D721Med (cell line): ENCODE measurements around the gene VANGL1.

Experiments
- DNase-seq: peaks from one replicate; pipeline ENCODE4 v3.0.0; 2011; ENCODE audit warnings: low spot score; ENCODE audit not compliant: insufficient read length
- FAIRE-seq: peaks from 2 replicates; lab custom pipeline; 2011; peaks lifted over from hg19 to GRCh38; lab: Jason Lieb, UNC
- TF ChIP-seq, protein P1 (sequence below): IDR thresholded peaks from 2 replicates; pipeline ENCODE4 v1.5.1; 2012; ENCODE audit warnings: mild to moderate bottlenecking, control low read depth; ENCODE audit not compliant: insufficient read depth; ENCODE audit errors: missing control alignments

VANGL1 gene

DNA sequence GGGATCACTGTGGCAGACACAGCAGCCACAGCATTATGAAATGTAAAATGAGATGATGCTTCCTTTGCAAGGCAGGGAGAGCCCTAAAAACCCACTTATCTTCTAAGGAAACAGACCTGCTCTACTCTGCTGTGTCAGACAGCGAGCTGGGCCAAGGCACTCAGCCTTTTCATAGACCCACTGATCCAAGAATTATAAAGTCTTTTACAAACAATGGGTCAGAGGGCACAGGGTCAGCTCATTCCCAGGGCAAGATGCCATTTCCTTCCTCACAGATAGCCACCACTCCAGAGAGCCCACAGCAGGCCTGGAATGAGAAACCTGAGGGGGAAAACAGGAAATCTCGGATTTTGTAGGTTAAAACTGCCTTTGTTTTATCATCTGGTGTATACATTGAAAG lies 83.8 kb downstream of the VANGL1 start:
- DNase-seq, result no peak
- TF ChIP-seq, protein P1, sequence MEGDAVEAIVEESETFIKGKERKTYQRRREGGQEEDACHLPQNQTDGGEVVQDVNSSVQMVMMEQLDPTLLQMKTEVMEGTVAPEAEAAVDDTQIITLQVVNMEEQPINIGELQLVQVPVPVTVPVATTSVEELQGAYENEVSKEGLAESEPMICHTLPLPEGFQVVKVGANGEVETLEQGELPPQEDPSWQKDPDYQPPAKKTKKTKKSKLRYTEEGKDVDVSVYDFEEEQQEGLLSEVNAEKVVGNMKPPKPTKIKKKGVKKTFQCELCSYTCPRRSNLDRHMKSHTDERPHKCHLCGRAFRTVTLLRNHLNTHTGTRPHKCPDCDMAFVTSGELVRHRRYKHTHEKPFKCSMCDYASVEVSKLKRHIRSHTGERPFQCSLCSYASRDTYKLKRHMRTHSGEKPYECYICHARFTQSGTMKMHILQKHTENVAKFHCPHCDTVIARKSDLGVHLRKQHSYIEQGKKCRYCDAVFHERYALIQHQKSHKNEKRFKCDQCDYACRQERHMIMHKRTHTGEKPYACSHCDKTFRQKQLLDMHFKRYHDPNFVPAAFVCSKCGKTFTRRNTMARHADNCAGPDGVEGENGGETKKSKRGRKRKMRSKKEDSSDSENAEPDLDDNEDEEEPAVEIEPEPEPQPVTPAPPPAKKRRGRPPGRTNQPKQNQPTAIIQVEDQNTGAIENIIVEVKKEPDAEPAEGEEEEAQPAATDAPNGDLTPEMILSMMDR, result no peak
- FAIRE-seq, result no peak

DNA sequence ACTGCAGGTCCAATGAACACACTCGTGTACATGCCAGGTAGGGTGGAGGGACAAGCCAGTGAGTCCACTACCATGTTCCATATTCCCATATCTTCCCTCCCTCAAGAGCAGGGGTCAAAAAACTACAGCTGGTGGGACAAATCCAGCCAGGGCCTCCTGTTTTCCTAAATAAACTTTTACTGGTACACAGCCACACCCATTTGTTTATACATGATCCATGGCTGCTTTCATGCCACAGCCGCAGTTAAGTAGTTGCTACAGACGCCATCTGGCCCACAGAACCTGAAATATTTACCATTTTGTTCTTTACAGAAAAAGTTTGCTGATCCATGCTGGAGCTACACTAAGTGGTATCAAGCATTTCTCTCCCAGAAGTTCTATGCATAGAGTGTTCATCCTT lies 84.4 kb downstream of the VANGL1 start:
- TF ChIP-seq, protein P1, result no peak
- FAIRE-seq, result no peak
- no peak for DNase-seq

DNA sequence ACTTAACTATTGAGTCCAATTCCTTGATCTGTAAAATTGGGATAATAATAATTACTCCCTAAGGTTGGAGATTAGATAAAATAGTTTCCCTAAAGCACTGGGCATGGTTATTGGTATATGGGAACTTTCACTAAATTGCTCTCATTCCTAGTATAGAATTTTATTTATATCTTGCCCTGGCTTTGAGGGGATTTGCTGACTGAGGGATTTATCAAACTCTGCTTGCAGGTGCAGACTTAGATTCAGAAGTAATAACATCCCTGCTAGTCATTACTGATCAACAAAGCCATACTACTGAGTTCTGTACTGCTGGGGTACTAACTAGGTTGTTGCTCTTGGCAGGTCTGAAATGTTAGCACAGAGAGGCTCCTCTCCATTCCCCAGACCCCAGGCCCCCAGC lies 84.8 kb downstream of the VANGL1 start:
- no peak for DNase-seq
- FAIRE-seq, result no peak
- TF ChIP-seq, protein P1, result no peak

DNA sequence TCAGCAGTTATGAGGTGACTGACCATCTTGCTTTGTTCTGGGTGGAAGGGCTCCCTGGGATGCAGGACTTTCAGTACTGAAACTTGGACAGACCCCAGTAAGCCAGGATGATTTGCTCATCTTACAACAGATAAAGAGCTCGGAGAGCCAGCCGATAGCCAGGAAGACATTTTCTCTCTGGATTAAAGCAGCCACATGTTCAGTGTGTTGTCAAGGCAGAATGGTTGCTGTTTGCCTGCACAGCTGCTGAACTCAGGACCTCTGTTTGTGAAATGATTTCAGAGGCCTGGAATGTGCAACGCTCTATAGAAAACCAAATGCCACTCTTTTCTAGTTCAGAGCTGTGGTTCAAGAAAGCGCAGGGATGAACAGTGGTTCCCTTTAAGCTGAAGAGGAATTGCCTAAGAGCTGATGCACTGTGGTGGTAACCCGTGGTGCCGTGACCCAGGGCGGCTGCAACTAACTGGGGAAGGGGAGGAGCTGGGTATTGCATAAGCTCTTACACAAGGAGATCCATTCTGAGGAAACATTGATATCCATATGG lies 86.0 kb downstream of the VANGL1 start:
- no peak for FAIRE-seq
- TF ChIP-seq, protein P1, result no peak
- no peak for DNase-seq

DNA sequence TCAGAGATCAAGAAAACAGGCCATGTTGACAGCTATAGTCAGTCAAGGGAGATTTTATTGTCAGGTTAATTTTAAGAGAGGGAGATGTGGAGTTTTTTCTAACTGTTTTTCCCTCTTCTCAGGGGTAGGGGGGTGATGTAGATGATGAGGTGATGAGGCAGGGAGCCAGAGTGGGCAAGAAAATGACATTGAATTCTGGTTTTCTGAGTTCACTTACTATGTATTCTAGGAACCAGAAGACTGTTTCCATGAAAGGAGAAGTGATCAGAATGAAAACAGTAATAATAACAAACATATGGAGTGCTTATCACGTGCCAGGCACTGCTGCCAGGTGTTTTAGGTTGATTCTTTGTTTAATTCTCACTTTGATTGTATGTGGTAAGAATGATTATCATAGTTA lies 86.6 kb downstream of the VANGL1 start:
- TF ChIP-seq, protein P1, result no peak
- FAIRE-seq (no peak), DNase-seq (no peak)

DNA sequence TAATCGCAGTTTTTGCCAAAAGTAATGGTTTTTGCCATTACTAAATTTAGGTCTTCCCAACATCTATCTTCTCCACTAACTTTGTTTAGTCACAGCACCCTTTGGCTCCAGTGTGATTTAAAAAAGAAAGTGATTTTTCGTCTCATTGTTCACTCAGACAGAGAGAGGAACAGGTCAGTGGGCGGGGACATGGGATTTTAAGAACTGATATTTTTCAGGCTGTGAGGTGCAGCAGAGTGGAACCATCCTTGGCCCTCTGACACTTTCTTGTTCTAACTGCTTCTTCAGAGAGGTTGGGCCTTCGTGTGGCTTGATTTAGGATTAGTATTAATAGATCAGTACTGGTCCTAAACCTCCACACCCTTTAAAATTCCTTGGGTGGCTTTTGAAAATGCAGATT lies 88.0 kb downstream of the VANGL1 start:
- FAIRE-seq (no peak), DNase-seq (no peak)
- TF ChIP-seq, protein P1, result no peak

DNA sequence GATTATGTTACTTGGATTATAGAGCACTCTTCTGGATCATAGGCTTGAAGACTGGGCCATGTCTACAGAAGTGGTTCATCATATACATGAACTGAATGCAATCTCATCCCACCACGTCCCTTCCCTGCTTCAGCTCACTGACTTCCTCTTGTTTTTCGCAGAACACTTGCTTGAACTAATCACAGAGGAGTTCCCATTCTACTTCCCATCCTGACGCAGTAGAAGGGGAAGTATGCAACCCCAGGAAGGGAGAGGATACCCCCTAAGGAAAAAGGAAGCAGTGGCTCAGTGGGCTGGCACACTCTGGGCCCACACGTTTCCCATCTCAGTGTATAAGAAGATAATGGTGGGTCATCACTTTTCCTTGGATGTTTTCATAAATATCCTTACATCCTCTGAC lies 90.5 kb downstream of the VANGL1 start:
- FAIRE-seq, result no peak
- TF ChIP-seq, protein P1, result no peak
- DNase-seq, result no peak
